HG03280 (cell line): Measurements from ENCODE around the gene ACER1.
"Not testable (repeated sequence)": the region's sequence is repeated elsewhere in the genome, so short reads cannot be mapped to it uniquely, and the experiment has no call there.

Source experiments
- ATAC-seq: cut with Tn5 transposase; IDR thresholded peaks from one replicate; pipeline ENCODE4 v1.9.1; 2021; ENCODE audit warnings: mild to moderate bottlenecking, moderate library complexity; ENCODE audit not compliant: unreplicated experiment

The ACER1 gene

GRCh38 chr19:6333439-6333838, at the start of gene ACER1:
Gene ACER1, minus strand, starts transcription at chr19:6333612. Its CDS starts 61 bp downstream, at chr19:6333551.
- no peak for ATAC-seq

DNA sequence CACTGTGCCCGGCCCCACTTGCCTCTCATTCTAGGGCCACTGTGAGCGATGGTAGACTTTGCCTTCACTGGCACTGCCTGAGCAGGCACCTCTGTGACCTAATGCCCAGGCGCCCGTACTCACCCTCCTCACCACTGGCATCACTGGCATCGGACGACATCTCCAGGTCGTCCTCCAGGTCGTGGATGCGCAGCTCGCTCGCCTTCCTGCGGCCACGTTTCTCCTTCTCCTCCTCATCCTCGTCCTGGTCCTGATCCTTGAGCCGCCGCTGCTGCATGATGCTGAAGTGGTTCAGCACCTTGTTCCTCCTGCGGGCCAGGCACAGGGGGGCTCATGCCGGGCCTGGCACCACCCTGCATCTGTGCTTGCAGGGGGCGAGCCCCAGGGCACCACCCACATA, 49.8 kb upstream of the ACER1 start:
- no peak for ATAC-seq

DNA sequence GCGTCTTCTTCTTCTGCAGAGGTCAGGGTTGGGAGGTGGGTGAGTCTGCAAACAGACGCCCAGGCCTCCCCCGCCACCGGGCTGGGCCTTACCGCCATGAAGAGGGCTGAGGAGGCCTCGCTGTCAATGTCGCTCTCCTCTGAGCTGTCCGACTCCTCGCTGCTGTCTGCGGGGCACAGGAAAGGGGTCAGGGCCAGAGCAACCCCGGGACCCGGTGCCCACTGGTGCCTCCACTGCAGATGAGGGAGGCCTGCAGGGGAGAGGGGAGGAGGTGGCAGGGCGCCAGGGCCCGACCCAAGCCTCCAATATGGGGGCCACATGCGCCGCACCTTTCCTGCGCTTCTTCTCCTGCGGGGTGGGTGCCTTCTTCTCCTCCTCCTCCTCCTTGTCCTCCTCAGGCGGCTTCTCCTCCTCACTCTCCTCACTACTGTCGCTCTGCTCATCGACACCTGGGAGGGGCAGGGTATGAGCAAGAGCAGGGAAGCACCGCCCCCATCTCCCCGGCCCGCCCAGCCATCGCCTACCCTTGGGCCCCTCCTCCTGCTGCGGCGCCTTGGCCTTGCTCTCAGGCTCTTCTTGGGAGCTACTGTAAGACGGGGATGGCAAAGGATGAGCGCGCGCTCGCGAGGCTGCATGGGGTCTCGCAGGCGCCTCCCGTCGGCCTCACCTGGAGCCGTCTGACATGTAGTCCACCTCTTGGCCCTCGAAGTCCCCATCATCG, 47.8 kb upstream of the ACER1 start:
- no peak for ATAC-seq

GRCh38 chr19:6379744-6380143, 46.3 kb upstream of the ACER1 start:
- no peak for ATAC-seq

DNA sequence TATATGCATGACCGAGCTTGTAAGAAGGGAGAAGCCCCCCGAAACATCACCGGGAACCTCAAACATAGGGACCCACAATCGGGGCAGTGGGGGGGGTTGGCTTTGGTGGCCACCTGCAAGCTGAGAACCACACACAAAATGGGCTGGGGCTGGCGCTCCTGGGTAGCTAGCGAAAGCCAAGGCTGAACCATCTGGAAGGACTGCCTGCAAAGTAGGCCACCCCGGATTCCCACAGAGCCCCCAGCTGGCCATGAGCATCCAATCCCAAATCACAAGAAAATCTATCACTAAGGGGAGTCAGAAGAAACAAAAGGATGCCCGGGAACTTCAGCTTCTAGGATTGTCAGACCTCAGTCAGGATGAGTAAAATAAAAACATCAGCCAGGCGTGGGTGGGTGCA, 45.1 kb upstream of the ACER1 start:
- ATAC-seq = no peak

DNA sequence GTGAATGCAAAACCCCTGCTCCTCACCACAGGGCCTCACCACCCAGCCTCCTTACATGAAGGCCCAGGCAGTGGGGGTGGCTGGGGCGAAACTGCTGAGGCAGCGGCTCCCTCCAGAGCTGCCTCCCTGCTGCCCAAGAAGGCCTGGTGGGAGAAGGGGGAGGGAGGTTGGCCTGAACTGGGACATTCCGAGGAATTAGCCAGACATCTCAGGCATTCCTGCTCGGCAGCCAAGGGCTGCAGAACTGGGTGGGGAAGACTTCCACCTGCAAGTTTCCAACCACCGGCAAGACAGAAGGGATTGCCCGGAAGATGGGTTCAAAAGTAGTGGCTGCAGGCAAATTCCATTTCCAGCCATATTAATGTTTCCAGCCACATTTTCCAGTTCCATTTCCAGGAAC, 44.6 kb upstream of the ACER1 start:
- ATAC-seq = no peak

GRCh38 chr19:6376512-6377190, 43.2 kb upstream of the ACER1 start:
- no peak for ATAC-seq

DNA sequence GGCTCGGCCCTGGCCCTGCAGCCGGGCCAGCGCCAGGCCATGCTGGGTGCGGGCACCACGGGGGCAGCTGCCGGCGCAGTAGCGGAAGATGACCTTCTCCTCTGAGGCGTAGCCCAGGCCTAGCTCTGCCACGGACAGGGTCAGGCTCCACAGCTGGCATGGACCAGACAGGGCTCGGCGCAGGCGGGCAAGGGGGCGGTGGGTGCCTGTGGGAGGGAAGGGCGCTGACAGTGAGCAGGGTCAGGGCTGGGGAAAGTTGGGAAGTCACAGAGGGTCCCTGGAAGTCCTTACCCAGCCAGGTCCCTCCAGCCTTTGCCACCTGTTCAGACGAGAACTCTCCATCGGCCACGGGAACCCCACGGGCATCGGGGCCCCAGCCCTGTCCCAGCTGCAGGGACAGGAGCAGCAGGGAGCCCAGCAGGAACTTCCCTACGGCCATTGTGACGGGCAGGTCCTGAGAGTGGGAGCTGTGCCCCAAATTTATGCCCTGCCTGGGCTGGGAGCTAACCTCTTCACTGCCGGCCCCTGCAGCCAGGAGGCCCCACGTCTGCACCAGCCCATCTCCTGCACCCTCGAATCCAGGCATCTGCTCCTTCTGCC, 42.1 kb upstream of the ACER1 start, which contains the start of gene PSPN:
TSS of gene PSPN (minus strand) at position 523 of the 600 bp plus-strand sequence. CDS start at position 439, 84 bp downstream.
- no peak for ATAC-seq

- no peak for ATAC-seq
Observed at GRCh38 chr19:6374711-6375410, 41.4 kb upstream of the ACER1 start.

DNA sequence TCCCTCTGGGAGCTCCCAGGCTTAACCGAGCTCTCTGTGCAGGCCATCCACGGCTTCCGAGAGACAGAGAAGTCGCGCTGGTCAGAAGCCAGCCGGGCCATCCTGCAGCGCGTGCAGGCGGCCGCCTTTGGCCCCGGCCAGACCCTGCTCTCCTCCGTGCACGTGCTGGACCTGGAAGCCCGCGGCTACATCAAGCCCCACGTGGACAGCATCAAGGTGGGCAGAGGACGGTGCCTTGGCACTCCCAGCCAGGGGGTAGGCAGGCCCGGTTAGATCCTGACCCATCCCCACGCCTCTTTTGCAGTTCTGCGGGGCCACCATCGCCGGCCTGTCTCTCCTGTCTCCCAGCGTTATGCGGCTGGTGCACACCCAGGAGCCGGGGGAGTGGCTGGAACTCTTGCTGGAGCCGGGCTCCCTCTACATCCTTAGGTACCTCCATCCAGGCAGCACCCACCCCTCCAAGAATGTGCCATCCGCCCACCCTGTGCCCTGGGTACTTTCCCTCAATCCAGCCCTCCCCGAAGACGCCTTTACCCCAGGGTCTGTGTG, 40.8 kb upstream of the ACER1 start:
- ATAC-seq = no peak

- no peak for ATAC-seq
Observed at GRCh38 chr19:6373813-6374108, 40.3 kb upstream of the ACER1 start.

GRCh38 chr19:6373096-6373812, 39.8 kb upstream of the ACER1 start:
- peak; percentile 59 for ATAC-seq

- ATAC-seq = peak; percentile 76
Observed at GRCh38 chr19:6372594-6373095, 39.2 kb upstream of the ACER1 start, which contains the start of gene ALKBH7. Gene ALKBH7, plus strand, starts transcription at chr19:6372794. Its CDS starts 27 bp downstream, at chr19:6372821.

GRCh38 chr19:6364353-6364752, 30.9 kb upstream of the ACER1 start:
- no peak for ATAC-seq

DNA sequence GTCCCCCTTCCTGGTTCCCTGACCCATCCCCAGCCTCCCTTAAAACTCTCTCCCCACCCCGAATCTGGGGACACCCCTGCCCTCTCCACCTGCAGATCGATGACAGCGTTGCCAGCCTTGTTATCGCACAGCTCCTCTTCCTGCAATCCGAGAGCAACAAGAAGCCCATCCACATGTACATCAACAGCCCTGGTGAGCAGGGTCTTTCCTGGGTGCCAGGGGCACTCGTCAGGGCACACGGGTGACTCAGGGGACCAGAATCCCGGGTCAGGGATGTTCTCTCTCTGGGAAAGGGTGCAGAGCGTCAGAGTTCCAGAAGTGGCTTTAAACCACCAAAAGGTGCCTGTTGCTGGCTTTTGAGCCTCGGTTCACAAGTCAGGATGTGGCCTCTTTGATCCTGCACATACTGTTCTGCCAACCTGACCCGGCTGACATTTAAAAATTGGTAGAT, 29.0 kb upstream of the ACER1 start:
- no peak for ATAC-seq

DNA sequence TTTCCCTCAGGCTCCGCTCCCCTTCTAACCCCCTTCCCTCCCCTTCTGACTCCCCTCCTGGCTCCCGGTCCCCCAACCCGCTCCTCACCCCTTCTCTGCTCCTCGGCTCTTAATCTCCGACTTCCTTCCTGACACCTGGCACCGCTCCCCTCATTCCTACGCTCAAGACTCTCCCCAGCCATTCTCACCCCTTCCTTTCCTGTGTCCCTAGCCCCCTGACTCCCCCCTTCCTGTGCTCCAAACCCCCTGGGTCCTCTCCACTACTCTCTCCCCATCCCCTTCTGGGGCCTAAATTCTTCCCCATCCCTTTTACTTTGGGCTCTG, 28.6 kb upstream of the ACER1 start:
- no peak for ATAC-seq

DNA sequence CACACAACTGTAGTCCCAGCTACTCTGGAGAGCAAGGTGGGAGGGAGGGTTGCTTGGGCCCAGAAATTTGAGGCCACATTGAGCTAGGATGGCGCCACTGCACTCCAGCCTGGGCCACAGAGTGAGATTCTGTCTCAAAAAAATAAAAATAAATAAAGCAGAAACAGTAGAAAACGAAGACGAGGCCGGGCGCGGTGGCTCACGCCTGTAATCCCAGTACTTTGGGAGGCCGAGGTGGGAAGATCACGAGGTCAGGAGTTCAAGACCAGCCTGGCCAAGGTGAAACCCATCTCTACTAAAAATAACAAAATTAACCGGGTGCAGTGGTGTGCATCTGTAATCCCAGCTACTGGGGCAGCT, 27.4 kb upstream of the ACER1 start:
- ATAC-seq = not testable (repeated sequence)

DNA sequence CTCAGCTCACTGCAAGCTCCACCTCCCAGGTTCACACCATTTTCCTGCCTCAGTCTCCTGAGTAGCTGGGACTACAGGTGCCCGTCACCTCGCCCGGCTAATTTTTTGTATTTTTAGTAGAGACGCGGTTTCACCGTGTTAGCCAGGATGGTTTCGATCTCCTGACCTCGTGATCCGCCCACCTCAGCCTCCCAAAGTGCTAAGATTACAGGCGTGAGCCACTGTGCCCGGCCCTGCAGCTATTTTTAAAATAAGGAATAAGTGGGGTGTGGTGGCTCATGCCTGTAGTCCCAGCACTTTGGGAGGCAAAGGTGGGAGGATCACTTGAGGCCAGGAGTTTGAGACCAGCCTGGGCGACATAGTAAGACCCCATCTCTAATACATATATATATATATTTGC, 27.0 kb upstream of the ACER1 start:
- not testable (repeated sequence) for ATAC-seq

DNA sequence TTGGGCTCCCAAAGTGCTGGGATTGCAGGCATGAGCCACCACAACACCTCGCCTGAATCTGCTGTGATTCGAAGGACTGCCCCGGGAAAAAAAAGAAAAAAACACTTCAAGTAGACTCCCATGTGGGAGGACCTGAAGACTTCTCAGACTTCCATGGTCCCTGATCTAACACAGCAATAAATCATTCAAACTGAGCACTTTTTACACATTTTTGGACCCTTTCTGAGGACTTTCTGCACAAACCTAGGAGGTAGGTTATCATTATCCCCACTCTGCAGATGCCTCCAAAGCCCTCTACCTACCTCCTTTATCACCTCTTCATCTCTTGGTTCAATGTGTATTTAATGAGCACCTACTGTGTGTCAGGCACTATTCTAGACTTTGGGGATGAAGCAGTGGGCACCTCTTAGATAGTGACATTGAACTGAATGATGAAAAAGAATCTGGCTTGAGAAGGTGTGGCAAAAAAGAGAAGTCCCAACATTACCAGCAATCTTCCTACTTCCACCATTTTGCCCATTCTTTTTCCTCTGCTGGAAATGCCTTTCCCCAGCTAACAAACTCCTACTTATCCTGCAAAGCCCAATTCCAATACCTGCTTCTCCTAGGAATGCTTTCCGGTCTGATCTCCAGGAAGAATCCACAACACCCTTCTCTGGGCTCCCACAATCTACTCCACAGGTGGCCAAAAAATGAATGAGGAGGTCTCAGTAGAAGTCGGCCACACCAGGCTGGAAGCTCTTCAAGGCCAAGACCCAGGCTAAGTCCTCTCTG, 26.3 kb upstream of the ACER1 start:
- ATAC-seq = no peak

DNA sequence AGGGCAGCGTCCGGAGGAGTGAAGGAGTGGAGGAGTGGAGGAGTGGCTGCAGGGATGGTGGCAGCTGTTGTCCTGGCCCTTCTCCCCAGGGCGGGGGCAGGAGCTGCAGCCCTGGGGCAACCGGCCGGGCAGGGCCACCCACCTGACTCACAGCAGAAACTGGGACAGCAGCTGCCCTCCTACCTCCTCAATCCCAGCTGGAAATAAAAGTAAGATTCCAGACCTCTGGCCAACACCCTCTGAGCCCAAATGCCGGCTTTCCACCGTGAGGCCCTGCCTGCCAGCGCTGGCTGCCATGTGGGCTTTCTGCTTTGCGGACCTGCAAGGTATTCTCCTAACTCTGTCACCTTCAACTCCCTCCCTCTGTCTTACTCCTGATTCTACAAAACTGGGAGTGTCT, 24.6 kb upstream of the ACER1 start:
- no peak for ATAC-seq
